ENCODE data around the gene FXYD7. TPM values are rescaled to one million over a fixed set of nuclear protein-coding genes. Genes with fewer than 3 reads are reported as not detected.

FXYD7 gene
- total RNA-seq, 4 donors from 2014 or later, result 1.3 TPM; not detected in 3

GRCh38 chr19:35174226-35174625, 31.2 kb downstream of the FXYD7 start:
- H3K4me3 ChIP-seq (ENCODE audit: low read depth, poor library complexity, severe bottlenecking), result no peak overlapping the region
- peak in 1 of 2 donors; percentile 21 for DNase-seq (ENCODE audit: low spot score in 2 of 2)
- WGBS, 2 donors, result 91 to 95% methylated on average over 6 of the region's 6 CpGs
- intact Hi-C loops (cut with DNase I; ENCODE audit: low total_unique reads), result no loop called here
- TF ChIP-seq, protein P1, sequence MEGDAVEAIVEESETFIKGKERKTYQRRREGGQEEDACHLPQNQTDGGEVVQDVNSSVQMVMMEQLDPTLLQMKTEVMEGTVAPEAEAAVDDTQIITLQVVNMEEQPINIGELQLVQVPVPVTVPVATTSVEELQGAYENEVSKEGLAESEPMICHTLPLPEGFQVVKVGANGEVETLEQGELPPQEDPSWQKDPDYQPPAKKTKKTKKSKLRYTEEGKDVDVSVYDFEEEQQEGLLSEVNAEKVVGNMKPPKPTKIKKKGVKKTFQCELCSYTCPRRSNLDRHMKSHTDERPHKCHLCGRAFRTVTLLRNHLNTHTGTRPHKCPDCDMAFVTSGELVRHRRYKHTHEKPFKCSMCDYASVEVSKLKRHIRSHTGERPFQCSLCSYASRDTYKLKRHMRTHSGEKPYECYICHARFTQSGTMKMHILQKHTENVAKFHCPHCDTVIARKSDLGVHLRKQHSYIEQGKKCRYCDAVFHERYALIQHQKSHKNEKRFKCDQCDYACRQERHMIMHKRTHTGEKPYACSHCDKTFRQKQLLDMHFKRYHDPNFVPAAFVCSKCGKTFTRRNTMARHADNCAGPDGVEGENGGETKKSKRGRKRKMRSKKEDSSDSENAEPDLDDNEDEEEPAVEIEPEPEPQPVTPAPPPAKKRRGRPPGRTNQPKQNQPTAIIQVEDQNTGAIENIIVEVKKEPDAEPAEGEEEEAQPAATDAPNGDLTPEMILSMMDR (IDR thresholded peaks at IDR 0.05), result no peak
- no peak for TF ChIP-seq POLR2A (IDR thresholded peaks at IDR 0.05)

DNA sequence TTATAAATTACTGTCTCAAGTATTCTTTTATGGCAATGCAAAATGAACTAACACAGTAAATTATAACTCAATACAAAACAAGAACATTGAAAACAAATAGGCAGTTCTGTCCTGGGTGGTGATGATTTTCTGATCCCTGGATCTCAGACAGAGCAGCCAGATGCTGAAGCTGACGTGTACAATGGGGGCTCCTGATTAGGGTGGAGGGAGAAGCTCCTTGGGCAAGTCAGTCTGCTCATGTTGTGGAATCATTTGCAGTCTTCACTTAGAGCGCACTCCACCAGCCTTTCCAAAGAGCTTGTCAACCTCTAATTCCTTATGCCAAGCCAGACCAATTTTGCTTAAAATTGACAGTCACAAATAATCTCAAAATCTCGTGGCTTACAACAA, 33.1 kb downstream of the FXYD7 start:
- intact Hi-C loops (cut with DNase I; ENCODE audit: low total_unique reads), result no loop called here
- 52 to 53% methylated on average over 3 of the region's 3 CpGs for WGBS, 2 donors
- peak in 1 of 2 donors; percentile 56 for DNase-seq (ENCODE audit: low spot score in 2 of 2)
- no peak overlapping the region for H3K4me3 ChIP-seq (ENCODE audit: low read depth, poor library complexity, severe bottlenecking)
- TF ChIP-seq, protein P1 (IDR thresholded peaks at IDR 0.05), result no peak
- no peak for TF ChIP-seq POLR2A (IDR thresholded peaks at IDR 0.05)

DNA sequence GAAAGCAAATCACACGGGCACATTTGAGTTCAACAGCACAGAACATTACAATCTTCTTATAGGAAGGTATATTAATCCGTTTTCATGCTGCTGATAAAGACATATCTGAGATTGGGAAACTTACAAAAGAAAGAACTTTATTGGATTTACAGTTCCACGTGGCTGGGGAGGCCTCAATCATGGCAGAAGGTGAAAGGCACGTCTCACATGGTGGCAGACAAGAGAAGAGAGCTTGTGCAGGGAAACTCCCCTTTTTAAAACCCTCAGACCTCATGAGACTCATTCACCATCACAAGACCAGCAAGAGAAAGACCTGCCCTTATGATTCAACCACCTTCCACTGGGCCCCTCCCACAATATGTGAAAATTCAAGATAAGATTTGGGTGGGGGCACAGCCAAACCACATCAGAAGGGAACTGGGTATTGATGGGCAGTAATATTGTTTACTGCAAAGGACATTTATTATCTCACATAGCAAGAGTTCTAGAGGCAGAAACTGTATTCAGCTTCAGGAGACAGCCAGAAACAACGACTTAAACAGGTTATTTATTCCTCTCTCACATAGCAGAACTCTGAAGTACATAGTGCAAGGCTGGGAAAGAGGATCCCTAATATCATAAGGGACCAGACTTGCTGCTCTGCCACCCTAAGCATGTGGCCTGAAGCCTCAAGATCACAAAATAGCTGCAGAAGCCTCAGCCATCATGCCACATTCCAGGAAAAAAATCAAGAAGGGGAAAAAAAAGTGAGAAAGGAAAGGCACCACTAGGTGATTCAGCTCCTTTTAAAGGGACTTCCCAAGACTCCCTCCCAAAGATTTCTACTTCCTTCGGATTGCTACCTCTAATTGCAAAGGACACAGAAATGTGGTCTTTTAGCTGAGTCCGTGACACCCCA, 34.6 kb downstream of the FXYD7 start:
- 79 to 85% methylated on average over 7 of the region's 7 CpGs for WGBS, 2 donors
- peak in 1 of 2 donors; percentile 14 for DNase-seq (ENCODE audit: low spot score in 2 of 2)
- TF ChIP-seq POLR2A (IDR thresholded peaks at IDR 0.05), result no peak
- TF ChIP-seq, protein P1 (IDR thresholded peaks at IDR 0.05), result no peak
- H3K4me3 ChIP-seq (ENCODE audit: low read depth, poor library complexity, severe bottlenecking), result no peak overlapping the region
- intact Hi-C loops (cut with DNase I; ENCODE audit: low total_unique reads), result no loop called here

GRCh38 chr19:35178701-35179100, 35.6 kb downstream of the FXYD7 start:
- DNase-seq (ENCODE audit: low spot score in 2 of 2), result no peak
- 46 to 49% methylated on average over 2 of the region's 2 CpGs for WGBS, 2 donors
- intact Hi-C loops (cut with DNase I; ENCODE audit: low total_unique reads), result no loop called here
- no peak overlapping the region for H3K4me3 ChIP-seq (ENCODE audit: low read depth, poor library complexity, severe bottlenecking)
- TF ChIP-seq, protein P1 (IDR thresholded peaks at IDR 0.05), result no peak
- no peak for TF ChIP-seq POLR2A (IDR thresholded peaks at IDR 0.05)

DNA sequence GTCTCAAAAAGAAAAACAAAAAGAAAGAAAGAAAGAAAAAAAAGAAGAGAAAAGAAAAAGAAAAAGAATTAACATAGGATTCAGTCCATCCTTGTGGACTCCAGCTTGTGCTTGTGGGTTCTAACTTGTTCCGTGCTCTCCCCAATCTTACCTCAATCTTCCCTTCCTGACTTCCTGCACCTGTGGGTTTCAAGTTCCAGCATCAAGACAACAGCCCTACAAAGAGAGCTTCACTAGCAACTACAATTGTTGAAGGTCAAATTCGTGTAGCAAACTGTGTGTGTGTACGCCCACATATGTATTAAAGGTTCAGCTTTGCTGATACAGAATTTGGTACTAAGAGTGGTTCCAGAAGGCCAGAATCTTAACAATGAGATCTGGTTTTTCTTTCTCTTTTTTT, 36.8 kb downstream of the FXYD7 start:
- DNase-seq (ENCODE audit: low spot score in 2 of 2), result no peak
- TF ChIP-seq, protein P1 (IDR thresholded peaks at IDR 0.05), result no peak
- TF ChIP-seq POLR2A (IDR thresholded peaks at IDR 0.05), result no peak
- no peak overlapping the region for H3K4me3 ChIP-seq (ENCODE audit: low read depth, poor library complexity, severe bottlenecking)
- intact Hi-C loops (cut with DNase I; ENCODE audit: low total_unique reads), result no loop called here
- WGBS, 2 donors, result 81 to 87% methylated on average over 3 of the region's 3 CpGs

All from lower leg skin (tissue), 4 donors.